ENCODE data around the gene ETS1.

ETS1 gene

GRCh38 chr11:128518493-128519207 is 68.7 kb downstream of the ETS1 start:
- DNase-seq (ENCODE audit: low read depth), result no peak
- H3K4me3 ChIP-seq (ENCODE audit: control insufficient read depth, low read depth, low read length), result peak overlapping the region; percentile 97
- TF ChIP-seq CTCF (IDR thresholded peaks at IDR 0.05; ENCODE audit: control insufficient read depth, insufficient read depth, low read depth, low read length, missing control alignments), result no peak

- peak overlapping the region; percentile 21 for H3K4me3 ChIP-seq (ENCODE audit: control insufficient read depth, low read depth, low read length)
- DNase-seq (ENCODE audit: low read depth), result peak; percentile 46
- no peak for TF ChIP-seq CTCF (IDR thresholded peaks at IDR 0.05; ENCODE audit: control insufficient read depth, insufficient read depth, low read depth, low read length, missing control alignments)
Measured at GRCh38 chr11:128517451-128518230, 69.7 kb downstream of the ETS1 start.

DNA sequence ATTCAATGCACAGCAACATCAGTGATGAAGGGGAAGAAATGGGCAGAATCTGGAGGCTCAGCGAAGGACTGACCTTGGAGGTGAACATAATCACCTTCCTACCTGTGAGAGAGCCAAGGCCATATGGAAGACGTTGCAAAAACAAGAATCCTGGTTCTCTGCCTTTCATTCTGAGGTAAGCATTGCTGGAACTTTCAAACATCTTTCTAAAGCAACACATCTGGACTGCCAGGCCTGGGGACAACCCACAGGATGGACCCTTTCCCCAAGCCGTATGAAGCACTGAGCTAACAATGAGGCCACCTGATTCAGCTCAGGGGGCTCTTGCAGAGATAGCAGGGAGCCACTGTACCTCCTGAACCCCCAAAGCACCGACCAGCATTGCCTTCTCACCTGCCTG is 70.5 kb downstream of the ETS1 start:
- peak overlapping the region; percentile 9 for H3K4me3 ChIP-seq (ENCODE audit: control insufficient read depth, low read depth, low read length)
- DNase-seq (ENCODE audit: low read depth), result no peak
- TF ChIP-seq CTCF (IDR thresholded peaks at IDR 0.05; ENCODE audit: control insufficient read depth, insufficient read depth, low read depth, low read length, missing control alignments), result no peak

GRCh38 chr11:128515826-128516778 is 71.3 kb downstream of the ETS1 start:
- no peak for TF ChIP-seq CTCF (IDR thresholded peaks at IDR 0.05; ENCODE audit: control insufficient read depth, insufficient read depth, low read depth, low read length, missing control alignments)
- no peak for DNase-seq (ENCODE audit: low read depth)
- no peak overlapping the region for H3K4me3 ChIP-seq (ENCODE audit: control insufficient read depth, low read depth, low read length)

DNA sequence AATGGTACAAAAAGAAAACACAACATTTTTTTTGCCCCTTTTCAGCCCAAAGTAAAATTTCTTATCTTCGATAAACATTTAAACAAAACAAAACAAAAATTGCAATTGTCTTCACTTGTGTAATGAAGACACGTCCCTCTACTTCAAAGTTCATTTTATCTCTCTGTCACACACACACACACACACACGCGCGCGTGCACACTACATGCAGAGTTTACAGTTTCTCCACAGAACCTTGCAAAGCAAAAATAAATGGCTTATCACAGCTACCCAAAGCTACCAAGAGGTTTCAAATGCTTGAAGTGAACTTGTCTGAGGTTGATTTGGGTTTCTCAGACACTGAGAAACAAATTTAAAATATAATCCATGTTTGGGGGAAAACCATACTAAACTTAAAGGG is 72.3 kb downstream of the ETS1 start:
- no peak for TF ChIP-seq CTCF (IDR thresholded peaks at IDR 0.05; ENCODE audit: control insufficient read depth, insufficient read depth, low read depth, low read length, missing control alignments)
- H3K4me3 ChIP-seq (ENCODE audit: control insufficient read depth, low read depth, low read length), result no peak overlapping the region

More for the DNA sequence above, 72.3 kb downstream of the ETS1 start:
- no peak for DNase-seq (ENCODE audit: low read depth)
